AG04449 (cell line): ENCODE results near the gene CFTR.

Experiments
- CTCF ChIA-PET: fragments of 350-600 bp; formaldehyde crosslinking; extraction: SDS; loops from one replicate; lab custom pipeline; 2021; ENCODE audit warnings: antibody characterized with exemption; lab: Yijun Ruan, JAX
- POLR2A ChIA-PET: fragments of 400-600, 350-600 bp; formaldehyde crosslinking; extraction: SDS; loops from one replicate; lab custom pipeline; 2020; ENCODE audit warnings: antibody characterized with exemption, inconsistent platforms; lab: Yijun Ruan, JAX
- DNase-seq: peaks from one replicate; pipeline ENCODE4 v3.0.0-alpha.2; 2010; ENCODE audit warnings: low read depth, low spot score
- H3K4me3 ChIP-seq: 2 replicates; pipeline ENCODE4 v1.5.1; 2011; ENCODE audit warnings: low read depth, mild to moderate bottlenecking, control low read depth, low read length
- CTCF ChIP-seq: IDR thresholded peaks from one replicate; pipeline ENCODE4 v1.5.1; 2011; ENCODE audit warnings: mild to moderate bottlenecking, moderate library complexity, low read length, control low read depth, inconsistent platforms; ENCODE audit not compliant: insufficient read depth; ENCODE audit errors: missing control alignments

Gene CFTR

GRCh38 chr7:117673367-117673766 is 193.5 kb downstream of the CFTR start:
- DNase-seq: no peak
- ChIA-PET CTCF (interaction anchor here (0.5 to 0.8 kb wide), 3 partner anchors 214 to 346 kb away, joined by 3 to 4 read pairs (median 3); no protein-coding TSS in a partner anchor), POLR2A (no interaction called here)
- H3K4me3 ChIP-seq: no peak overlapping the region
- TF ChIP-seq CTCF: no peak

GRCh38 chr7:117673839-117674238 is 194.0 kb downstream of the CFTR start:
- POLR2A ChIA-PET: no interaction called here
- no peak for DNase-seq
- peak; percentile 16 for TF ChIP-seq CTCF
- CTCF ChIA-PET: interaction anchor here (0.5 to 1.1 kb wide), 2 partner anchors 215 to 347 kb away, joined by 3 to 4 read pairs; no protein-coding TSS in a partner anchor
- H3K4me3 ChIP-seq: no peak overlapping the region

- ChIA-PET CTCF (interaction anchor here (1.1 kb wide), 1 partner anchor 216 kb away, joined by 4 read pairs; no protein-coding TSS in a partner anchor), POLR2A (no interaction called here)
- no peak for DNase-seq
- TF ChIP-seq CTCF: no peak
- no peak overlapping the region for H3K4me3 ChIP-seq
These were observed 194.8 kb downstream of the CFTR start for GRCh38 chr7:117674617-117675016.

- POLR2A ChIA-PET: no interaction called here
- DNase-seq: no peak
- CTCF ChIA-PET: interaction anchor here (0.9 to 2.2 kb wide), 2 partner anchors 217 to 276 kb away, joined by 3 to 7 read pairs; no protein-coding TSS in a partner anchor
- no peak for TF ChIP-seq CTCF
- no peak overlapping the region for H3K4me3 ChIP-seq
These were observed 195.9 kb downstream of the CFTR start for GRCh38 chr7:117675497-117676435.

GRCh38 chr7:117679120-117679519 is 199.3 kb downstream of the CFTR start:
- H3K4me3 ChIP-seq: no peak overlapping the region
- ChIA-PET POLR2A (no interaction called here), CTCF (no interaction called here)
- no peak for DNase-seq
- TF ChIP-seq CTCF: no peak
